PC-3 (cell line): ENCODE measurements around the gene FBXO7. TPM values are rescaled to one million over a fixed set of nuclear protein-coding genes. Genes with fewer than 3 reads are reported as not detected.

Experiments
- ATAC-seq: fragments of 200-7000 bp; cut with Tn5 transposase; 2 replicates; pipeline ENCODE4 v1.9.1; 2020; ENCODE audit warnings: mild to moderate bottlenecking, moderate library complexity
- BruUV-seq: library from RNA; stranded (reverse); fragments of 400-500 nt; replicated peaks from 2 replicates; lab custom pipeline; 2021; lab: Mats Ljungman, UMichigan
- CTCF ChIA-PET: fragments of 300-600 bp; sonication (Branson Sonifier 250); formaldehyde crosslinking; loops from one replicate; lab custom pipeline; 2022; ENCODE audit warnings: antibody characterized with exemption; lab: Charles Lee
- POLR2A ChIA-PET: fragments of 300-600 bp; sonication (Branson Sonifier 250); formaldehyde crosslinking; loops from one replicate; lab custom pipeline; 2022; ENCODE audit warnings: antibody characterized with exemption; ENCODE audit not compliant: unreplicated experiment; lab: Charles Lee
- DNase-seq: peaks from one replicate; pipeline ENCODE4 v3.0.0-alpha.2; 2015
- H2AFZ ChIP-seq: fragments of 300-600 bp; sonication (generic); 2 replicates; pipeline ENCODE4 v1.6.0; 2016; ENCODE audit warnings: antibody characterized with exemption, low read length
- H3F3A ChIP-seq: fragments of 300-600 bp; sonication (generic); one replicate; pipeline ENCODE4 v1.6.0; 2017; ENCODE audit warnings: antibody characterized with exemption, low read length, control low read depth, mild to moderate bottlenecking; ENCODE audit not compliant: unreplicated experiment
- H3K27ac ChIP-seq: fragments of 300-600 bp; sonication (generic); 2 replicates; pipeline ENCODE4 v1.5.1; 2016; ENCODE audit warnings: mild to moderate bottlenecking, low read length
- H3K27me3 ChIP-seq: fragments of 300-600 bp; sonication (generic); 2 replicates; pipeline ENCODE4 v1.6.1; 2016; ENCODE audit warnings: low read length, mixed read lengths
- H3K36me3 ChIP-seq: fragments of 300-600 bp; sonication (generic); 2 replicates; pipeline ENCODE4 v1.6.1; 2016; ENCODE audit warnings: low read depth, mixed run types, low read length, mixed read lengths
- H3K4me1 ChIP-seq: fragments of 300-600 bp; sonication (generic); 2 replicates; pipeline ENCODE4 v1.5.1; 2016; ENCODE audit warnings: low read length; ENCODE audit not compliant: insufficient read depth
- H3K4me2 ChIP-seq: fragments of 300-600 bp; sonication (generic); 2 replicates; pipeline ENCODE4 v1.6.0; 2016; ENCODE audit warnings: low read length
- H3K4me3 ChIP-seq: fragments of 300-600 bp; sonication (generic); 2 replicates; pipeline ENCODE4 v1.5.1; 2016; ENCODE audit warnings: mild to moderate bottlenecking, low read length, mixed read lengths
- H3K79me2 ChIP-seq: fragments of 300-600 bp; sonication (generic); 2 replicates; pipeline ENCODE4 v1.6.1; 2017; ENCODE audit warnings: low read length, mixed read lengths
- H3K9ac ChIP-seq: fragments of 300-600 bp; sonication (generic); 2 replicates; pipeline ENCODE4 v1.6.0; 2016; ENCODE audit warnings: mild to moderate bottlenecking, low read length
- H3K9me2 ChIP-seq: fragments of 300-600 bp; sonication (generic); replicated peaks from 2 replicates; pipeline ENCODE4 v1.6.1; 2016; ENCODE audit warnings: mixed run types, low read length, mixed read lengths
- H3K9me3 ChIP-seq: fragments of 300-600 bp; sonication (generic); 2 replicates; pipeline ENCODE4 v1.6.1; 2016; ENCODE audit warnings: low read length, mixed read lengths
- H4K20me1 ChIP-seq: fragments of 300-600 bp; sonication (generic); 2 replicates; pipeline ENCODE4 v1.6.1; 2016; ENCODE audit warnings: low read length, mixed read lengths
- CTCF ChIP-seq: fragments of 300-600 bp; sonication (generic); conservative IDR thresholded peaks from 2 replicates; pipeline ENCODE4 v1.5.1; 2017; ENCODE audit warnings: antibody characterized with exemption, low read depth, mild to moderate bottlenecking, low read length
- EZH2 ChIP-seq: fragments of 300-600 bp; sonication (generic); IDR thresholded peaks from one replicate; pipeline ENCODE4 v1.6.1; 2017; ENCODE audit warnings: antibody characterized with exemption, mild to moderate bottlenecking, low read length; ENCODE audit not compliant: unreplicated experiment
- EZH2phosphoT487 ChIP-seq: fragments of 300-600 bp; sonication (generic); IDR thresholded peaks from 2 replicates; pipeline ENCODE4 v1.6.1; 2018; ENCODE audit warnings: mild to moderate bottlenecking, antibody characterized with exemption, low read length, borderline replicate concordance
- intact Hi-C: fragments of 100-400 bp; cut with micrococcal nuclease; formaldehyde crosslinking; loops from 2 replicates; pipeline ENCODE4 v1.9.0; 2023
- total RNA-seq: library from RNA; depleted of rRNA; stranded (reverse); fragments of >200 nt; gene quantifications from 2 replicates; pipeline ENCODE4 v1.2.3, GENCODE V29; 2014

Gene FBXO7
- total RNA-seq, 1 experiment from 2014 or later: 43.6 TPM

GRCh38 chr22:32517921-32518320, 43.3 kb downstream of the FBXO7 start:
- POLR2A ChIA-PET: no interaction called here
- peaks cover 22% of the 10 kb centered on the region; the same call in 1 of the 2 replicates for H3K27me3 ChIP-seq
- no peaks in the 10 kb centered on the region for H3F3A ChIP-seq
- no peaks in the 10 kb centered on the region for H3K36me3 ChIP-seq
- no peak for TF ChIP-seq EZH2
- no peak for TF ChIP-seq EZH2phosphoT487
- no peak for TF ChIP-seq CTCF
- no peaks in the 10 kb centered on the region for H4K20me1 ChIP-seq
- H2AFZ ChIP-seq: no peak overlapping the region
- no peaks in the 10 kb centered on the region for H3K79me2 ChIP-seq
- ATAC-seq (no peak), DNase-seq (no peak)
- H3K4me1 ChIP-seq: no peaks in the 10 kb centered on the region
- CTCF ChIA-PET: no interaction called here
- intact Hi-C loops: no loop called here
- no peak overlapping the region for H3K9ac ChIP-seq
- H3K9me3 ChIP-seq: no peaks in the 10 kb centered on the region
- H3K4me2 ChIP-seq: no peak overlapping the region
- BruUV-seq: no TSS peak
- H3K27ac ChIP-seq: no peak overlapping the region
- no peaks in the 10 kb centered on the region for H3K9me2 ChIP-seq
- H3K4me3 ChIP-seq: no peak overlapping the region

GRCh38 chr22:32518381-32518780, 43.8 kb downstream of the FBXO7 start:
- ChIA-PET CTCF (no interaction called here), POLR2A (no interaction called here)
- Histone ChIP-seq H3K27me3 (peaks cover 22% of the 10 kb centered on the region; the same call in 1 of the 2 replicates), H3K9me2 (no peaks in the 10 kb centered on the region), H3K9ac (no peak overlapping the region), H3K4me3 (no peak overlapping the region), H4K20me1 (no peaks in the 10 kb centered on the region), H2AFZ (no peak overlapping the region), H3K36me3 (no peaks in the 10 kb centered on the region), H3K9me3 (no peaks in the 10 kb centered on the region), H3F3A (no peaks in the 10 kb centered on the region), H3K4me2 (no peak overlapping the region), H3K27ac (no peak overlapping the region), H3K4me1 (no peaks in the 10 kb centered on the region), H3K79me2 (no peaks in the 10 kb centered on the region)
- intact Hi-C loops: no loop called here
- no peak for ATAC-seq
- no peak for TF ChIP-seq EZH2
- TF ChIP-seq EZH2phosphoT487: no peak
- TF ChIP-seq CTCF: no peak
- no TSS peak for BruUV-seq
- no peak for DNase-seq

- no peaks in the 10 kb centered on the region for H3K9me2 ChIP-seq
- H2AFZ ChIP-seq: no peak overlapping the region
- ChIA-PET POLR2A (no interaction called here), CTCF (no interaction called here)
- intact Hi-C loops: no loop called here
- DNase-seq (peak; percentile 6), ATAC-seq (no peak)
- H3K9me3 ChIP-seq: no peaks in the 10 kb centered on the region
- no peak overlapping the region for H3K4me3 ChIP-seq
- no peaks in the 10 kb centered on the region for H4K20me1 ChIP-seq
- no peak overlapping the region for H3K4me2 ChIP-seq
- TF ChIP-seq EZH2 (no peak), CTCF (peak; percentile 41; the same call in 1 of the 2 replicates)
- H3K27ac ChIP-seq: no peak overlapping the region
- no peaks in the 10 kb centered on the region for H3K36me3 ChIP-seq
- no peaks in the 10 kb centered on the region for H3K79me2 ChIP-seq
- H3F3A ChIP-seq: no peaks in the 10 kb centered on the region
- peaks cover 22% of the 10 kb centered on the region; the same call in 1 of the 2 replicates for H3K27me3 ChIP-seq
- no peak overlapping the region for H3K9ac ChIP-seq
- no peaks in the 10 kb centered on the region for H3K4me1 ChIP-seq
- no TSS peak for BruUV-seq
Measured at GRCh38 chr22:32518848-32519247, 44.2 kb downstream of the FBXO7 start.
